NCI-H526 (cell line): ENCODE measurements around the gene SPATS2L.

ENCODE experiments used
- DNase-seq, 2 experiments: peaks; one replicate each; lab custom pipeline; 2025; lab: John Stamatoyannopoulos, UW

The SPATS2L gene

GRCh38 chr2:200350850-200351285, 44.4 kb downstream of the SPATS2L start:
- DNase-seq, result no peak

GRCh38 chr2:200351815-200352214, 45.3 kb downstream of the SPATS2L start:
- no peak for DNase-seq

- DNase-seq, result no peak
Observed at GRCh38 chr2:200352636-200353035, 46.1 kb downstream of the SPATS2L start.

GRCh38 chr2:200353120-200353519, 46.6 kb downstream of the SPATS2L start:
- DNase-seq, result no peak

- no peak for DNase-seq
Observed at GRCh38 chr2:200353874-200354273, 47.4 kb downstream of the SPATS2L start.

GRCh38 chr2:200354833-200355751, 48.6 kb downstream of the SPATS2L start:
- DNase-seq, result peak; percentile 16 to 60

- peak in 1 of 2 experiments; percentile 16 for DNase-seq
Observed at GRCh38 chr2:200356321-200356720, 49.8 kb downstream of the SPATS2L start.

GRCh38 chr2:200356857-200357384, 50.4 kb downstream of the SPATS2L start:
- no peak for DNase-seq

GRCh38 chr2:200357845-200358244, 51.4 kb downstream of the SPATS2L start:
- no peak for DNase-seq

- DNase-seq, result no peak
Observed at GRCh38 chr2:200359552-200359951, 53.1 kb downstream of the SPATS2L start.

- peak; percentile 95 to 96 for DNase-seq
Observed at GRCh38 chr2:200360364-200360763, 53.9 kb downstream of the SPATS2L start.

GRCh38 chr2:200362202-200362917, 55.9 kb downstream of the SPATS2L start:
- peak in 1 of 2 experiments; percentile 45 for DNase-seq

- no peak for DNase-seq
Observed at GRCh38 chr2:200363279-200363678, 56.8 kb downstream of the SPATS2L start.

GRCh38 chr2:200364142-200364541, 57.6 kb downstream of the SPATS2L start:
- DNase-seq, result no peak

GRCh38 chr2:200364620-200365019, 58.1 kb downstream of the SPATS2L start:
- DNase-seq, result no peak

GRCh38 chr2:200365209-200365608, 58.7 kb downstream of the SPATS2L start:
- no peak for DNase-seq

- DNase-seq, result no peak
Observed at GRCh38 chr2:200367155-200367554, 60.7 kb downstream of the SPATS2L start.

GRCh38 chr2:200369886-200370285, 63.4 kb downstream of the SPATS2L start:
- no peak for DNase-seq

GRCh38 chr2:200373231-200373630, 66.7 kb downstream of the SPATS2L start:
- no peak for DNase-seq

- DNase-seq, result peak in 1 of 2 experiments; percentile 14
Observed at GRCh38 chr2:200373973-200374416, 67.5 kb downstream of the SPATS2L start.

- DNase-seq, result peak in 1 of 2 experiments; percentile 46
Observed at GRCh38 chr2:200376513-200377354, 70.2 kb downstream of the SPATS2L start.
